COLO829 (cell line): ENCODE results near the gene TCF23.
"Not testable (repeated sequence)": the region's sequence is repeated elsewhere in the genome, so short reads cannot be mapped to it uniquely, and the experiment has no call there.

ENCODE experiments used
- DNase-seq: peaks from one replicate; pipeline ENCODE4 v3.0.0; 2012; ENCODE audit warnings: low spot score

The TCF23 gene

GRCh38 chr2:27155069-27155520 lies 6.3 kb downstream of the TCF23 start:
- DNase-seq: no peak

- no peak for DNase-seq
Measured at GRCh38 chr2:27158468-27158867, 9.7 kb downstream of the TCF23 start.

DNA sequence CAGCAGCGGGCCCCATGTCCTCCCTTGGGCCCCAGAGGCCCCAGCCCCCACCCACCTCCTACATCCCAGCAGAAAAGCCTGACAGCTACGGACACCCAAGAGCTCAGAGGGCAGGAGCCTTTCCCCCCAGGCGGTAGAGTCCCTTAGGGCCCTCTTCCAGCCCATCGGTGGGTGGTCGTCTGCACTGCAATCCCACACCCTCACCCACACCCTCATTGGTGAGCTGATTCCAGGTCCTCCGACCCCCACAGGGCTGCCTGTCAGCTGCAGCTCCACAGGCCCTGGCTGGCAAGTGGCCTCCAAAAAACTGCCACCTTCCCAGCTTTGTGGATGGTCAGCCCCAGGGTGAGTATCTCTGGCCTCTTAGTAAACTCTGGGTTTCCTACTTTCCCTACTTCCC lies 10.5 kb downstream of the TCF23 start:
- DNase-seq: no peak

- DNase-seq: no peak
Measured at GRCh38 chr2:27160191-27160590, 11.4 kb downstream of the TCF23 start.

- DNase-seq: no peak
Measured at GRCh38 chr2:27162151-27163121, 13.6 kb downstream of the TCF23 start.

- no peak for DNase-seq
Measured at GRCh38 chr2:27164960-27165763, 16.4 kb downstream of the TCF23 start.

DNA sequence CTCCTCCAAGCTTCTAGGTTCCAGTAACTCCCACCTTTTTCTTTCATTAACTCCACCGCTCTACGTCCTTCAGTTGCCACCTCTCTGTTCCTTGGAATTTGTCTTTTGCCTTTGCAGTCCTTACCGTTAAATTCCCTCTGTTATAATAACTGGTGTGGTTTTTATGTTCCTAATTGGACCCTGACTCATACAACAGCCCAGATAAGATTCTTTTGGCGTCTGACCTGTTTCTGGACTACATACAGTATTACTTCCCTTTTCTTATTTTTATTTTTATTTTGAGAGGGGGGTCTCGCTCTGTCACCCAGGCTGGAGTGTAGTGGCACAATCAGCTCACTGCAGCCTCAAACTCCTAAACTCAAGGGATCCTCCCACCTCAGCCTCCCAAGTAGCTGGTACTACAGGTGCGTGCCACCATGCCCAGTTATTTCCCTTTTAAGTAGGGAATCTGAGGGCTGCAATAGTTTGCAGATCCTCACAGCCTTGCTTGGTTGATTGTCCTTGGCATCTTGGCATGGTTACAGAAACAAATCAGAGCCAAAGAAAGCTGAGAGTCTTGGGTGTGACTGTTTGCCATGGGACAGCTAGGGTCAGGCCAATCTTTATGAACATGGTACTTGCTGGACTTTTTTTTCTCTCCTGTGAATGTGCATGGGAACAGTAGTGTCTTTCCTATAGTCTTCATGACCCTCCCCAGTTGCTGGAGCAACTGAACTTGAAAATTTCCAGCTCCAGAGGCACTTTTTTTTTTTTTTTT lies 22.0 kb downstream of the TCF23 start:
- DNase-seq: no peak

GRCh38 chr2:27171351-27171848 lies 22.6 kb downstream of the TCF23 start:
- DNase-seq: no peak

DNA sequence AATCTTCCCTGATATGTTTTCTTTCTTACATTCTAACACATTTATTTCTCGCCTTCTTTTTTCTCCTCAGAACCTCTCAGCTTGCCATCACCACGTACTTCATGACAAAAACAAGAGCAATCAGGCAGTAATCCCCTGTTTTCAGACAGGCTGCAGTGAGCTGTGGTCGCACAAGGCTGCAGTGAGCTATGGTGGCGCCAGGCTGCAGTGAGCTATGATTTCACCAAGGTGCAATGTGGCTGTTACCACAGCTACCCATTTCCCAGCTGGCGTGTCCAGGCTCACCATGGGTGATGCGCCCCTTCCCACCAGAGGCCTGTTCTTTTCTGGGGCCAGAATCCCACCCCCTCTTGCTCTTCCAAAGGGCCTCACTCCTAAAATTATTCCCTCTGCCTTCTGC lies 25.8 kb downstream of the TCF23 start:
- DNase-seq: no peak

GRCh38 chr2:27175330-27175729 lies 26.5 kb downstream of the TCF23 start:
- no peak for DNase-seq

DNA sequence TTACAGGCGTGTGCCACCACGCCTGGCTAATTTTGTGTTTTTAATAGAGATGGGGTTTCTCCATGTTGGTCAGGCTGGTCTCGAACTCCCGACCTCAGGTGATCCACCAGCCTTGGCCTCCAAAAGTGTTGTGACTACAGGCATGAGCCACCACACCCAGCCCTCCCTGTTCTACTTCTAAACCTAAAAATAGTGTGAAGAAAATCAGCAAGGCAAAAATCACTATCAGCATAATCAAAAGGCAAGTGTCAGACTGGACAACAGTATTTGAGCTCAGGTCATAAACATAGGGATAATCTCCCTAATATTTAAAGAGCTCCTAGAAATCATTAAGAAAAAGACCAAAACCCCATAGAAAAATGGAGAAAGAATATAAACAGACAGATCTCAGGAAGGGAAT lies 27.0 kb downstream of the TCF23 start:
- DNase-seq: not testable (repeated sequence)

GRCh38 chr2:27177441-27178351 lies 28.9 kb downstream of the TCF23 start:
- no peak for DNase-seq

DNA sequence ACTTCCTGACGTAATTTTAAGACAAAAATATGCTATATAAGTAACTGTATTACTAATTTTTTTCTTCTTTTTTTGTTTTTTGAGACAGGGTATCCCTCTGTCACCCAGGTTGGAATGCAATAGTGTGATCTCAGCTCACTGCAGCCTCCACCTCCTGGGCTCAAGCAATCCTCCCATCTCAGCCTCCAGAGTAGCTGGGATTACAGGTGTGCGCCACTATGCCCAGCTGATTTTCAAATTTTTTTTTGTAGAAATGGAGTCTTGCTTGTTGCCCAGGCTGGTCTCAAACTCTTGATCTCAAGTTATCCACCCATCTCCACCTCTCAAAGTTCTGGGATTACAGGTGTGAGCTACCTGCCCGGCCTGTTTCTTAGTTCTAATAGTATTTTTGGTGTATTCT lies 29.7 kb downstream of the TCF23 start:
- DNase-seq: no peak

GRCh38 chr2:27179344-27180000 lies 30.7 kb downstream of the TCF23 start:
- no peak for DNase-seq

DNA sequence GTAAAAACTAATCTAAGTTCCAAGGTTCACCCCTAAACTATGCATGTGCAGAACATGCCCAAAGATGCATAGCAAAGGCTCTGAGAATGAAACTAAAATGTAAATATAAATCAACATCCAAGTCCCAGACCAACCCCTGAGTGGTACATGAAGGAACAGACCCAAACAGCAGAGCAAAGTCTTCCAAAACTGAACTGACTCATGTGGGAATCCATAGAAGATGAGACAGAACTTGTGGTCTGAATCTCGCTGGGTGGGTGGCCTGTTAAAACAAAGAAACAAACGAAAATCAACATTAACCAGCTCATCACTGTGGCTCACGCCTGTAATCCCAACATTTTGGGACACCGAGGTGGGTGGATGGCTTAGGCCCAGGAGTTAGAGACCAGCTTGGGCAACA lies 33.5 kb downstream of the TCF23 start:
- DNase-seq: no peak

- no peak for DNase-seq
Measured at GRCh38 chr2:27184115-27184514, 35.3 kb downstream of the TCF23 start.

DNA sequence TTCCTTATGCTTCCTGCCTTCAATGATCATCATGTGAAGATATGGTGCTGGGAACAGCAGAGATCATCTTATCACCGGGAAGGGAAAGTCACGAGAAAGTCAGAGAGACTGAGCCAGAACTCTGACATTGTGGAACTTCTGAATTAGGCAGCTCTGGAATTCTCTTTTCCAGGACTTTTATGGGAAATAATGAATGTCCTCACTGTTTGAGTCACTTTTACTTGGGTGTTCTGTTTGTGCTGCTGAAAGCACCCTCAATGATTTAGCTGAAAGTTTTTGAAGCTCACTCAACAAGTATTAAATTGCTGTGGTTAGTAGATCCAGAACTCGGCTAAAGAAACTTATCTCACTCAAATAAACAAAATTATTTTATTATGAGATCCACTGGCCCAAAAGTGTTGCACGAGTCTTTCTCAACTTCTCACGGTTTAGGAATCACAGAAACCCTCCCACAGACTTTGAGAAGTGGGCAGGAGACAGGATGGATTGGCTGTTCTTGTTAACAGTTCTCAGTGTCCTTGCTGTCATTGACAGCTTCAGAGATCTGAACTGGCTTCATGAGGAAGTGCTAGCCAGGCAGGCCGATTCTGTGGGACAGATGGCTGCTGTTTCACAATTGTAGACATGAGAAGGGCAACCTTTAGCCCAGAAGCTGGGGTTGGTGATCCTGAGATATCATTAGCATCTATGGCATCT lies 36.7 kb downstream of the TCF23 start:
- peak; percentile 25 for DNase-seq

GRCh38 chr2:27186613-27187345 lies 38.0 kb downstream of the TCF23 start:
- no peak for DNase-seq

DNA sequence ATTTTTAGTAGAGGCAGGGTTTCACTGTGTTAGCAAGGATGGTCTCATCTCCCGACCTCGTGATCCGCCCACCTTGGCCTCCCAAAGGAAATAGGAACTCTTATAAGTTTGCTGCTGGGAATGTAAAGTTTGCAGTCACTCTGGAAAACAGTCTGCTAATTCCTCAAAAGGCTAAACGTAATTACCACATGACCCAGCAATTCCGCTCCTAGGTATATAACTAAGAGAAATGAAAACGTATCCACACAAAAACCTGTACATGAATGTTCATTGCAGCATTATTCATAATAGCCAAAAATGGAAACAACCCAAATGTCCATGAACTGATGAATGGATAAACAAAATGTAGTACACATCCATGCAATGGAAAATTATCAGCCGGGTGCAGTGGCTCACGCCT lies 41.2 kb downstream of the TCF23 start:
- DNase-seq: no peak
